Left ventricle myocardium inferior (tissue), 1 donor: Measurements from ENCODE around the gene ASB18. TPM values are rescaled to one million over a fixed set of nuclear protein-coding genes. Genes with fewer than 3 reads are reported as not detected.

ENCODE experiments used
- DNase-seq: peaks from one replicate; pipeline ENCODE4 v3.0.0-alpha.2; 2020
- H3K27ac ChIP-seq: fragments of 200-600 bp; replicated peaks from 2 replicates; pipeline ENCODE4 v1.8.0; 2021
- H3K27me3 ChIP-seq: fragments of 200-600 bp; 2 replicates; pipeline ENCODE4 v1.8.0; 2021; ENCODE audit warnings: low read depth
- H3K36me3 ChIP-seq: fragments of 200-600 bp; 2 replicates; pipeline ENCODE4 v1.8.0; 2021
- H3K4me1 ChIP-seq: fragments of 200-600 bp; 2 replicates; pipeline ENCODE4 v1.8.0; 2021
- H3K4me3 ChIP-seq: fragments of 200-600 bp; 2 replicates; pipeline ENCODE4 v1.8.0; 2021; ENCODE audit warnings: mild to moderate bottlenecking, moderate library complexity
- H3K9me3 ChIP-seq: fragments of 200-600 bp; replicated peaks from 2 replicates; pipeline ENCODE4 v1.8.0; 2021
- intact Hi-C: fragments of 100-400 bp; cut with micrococcal nuclease; formaldehyde crosslinking; loops from one replicate; pipeline ENCODE4 v1.11.0; 2022
- total RNA-seq: library from RNA; stranded (reverse); fragmentation: NEBNext Ultra II Directional; extraction: Animal tissue kit (Norgen Biotek cat#: 25700); gene quantifications from one replicate; pipeline ENCODE4 v1.2.1, GENCODE V29; 2021
- TF ChIP-seq, protein P1 (sequence below): fragments of 200-600 bp; IDR thresholded peaks from 2 replicates; pipeline ENCODE4 v1.8.0; 2021; ENCODE audit warnings: antibody characterized with exemption, mild to moderate bottlenecking, borderline replicate concordance
- donor health status: DM: no; HTN: yes; CAD: no; lungs with severe emphysema.

The ASB18 gene
- total RNA-seq, 1 donor from 2014 or later = 11.3 TPM

DNA sequence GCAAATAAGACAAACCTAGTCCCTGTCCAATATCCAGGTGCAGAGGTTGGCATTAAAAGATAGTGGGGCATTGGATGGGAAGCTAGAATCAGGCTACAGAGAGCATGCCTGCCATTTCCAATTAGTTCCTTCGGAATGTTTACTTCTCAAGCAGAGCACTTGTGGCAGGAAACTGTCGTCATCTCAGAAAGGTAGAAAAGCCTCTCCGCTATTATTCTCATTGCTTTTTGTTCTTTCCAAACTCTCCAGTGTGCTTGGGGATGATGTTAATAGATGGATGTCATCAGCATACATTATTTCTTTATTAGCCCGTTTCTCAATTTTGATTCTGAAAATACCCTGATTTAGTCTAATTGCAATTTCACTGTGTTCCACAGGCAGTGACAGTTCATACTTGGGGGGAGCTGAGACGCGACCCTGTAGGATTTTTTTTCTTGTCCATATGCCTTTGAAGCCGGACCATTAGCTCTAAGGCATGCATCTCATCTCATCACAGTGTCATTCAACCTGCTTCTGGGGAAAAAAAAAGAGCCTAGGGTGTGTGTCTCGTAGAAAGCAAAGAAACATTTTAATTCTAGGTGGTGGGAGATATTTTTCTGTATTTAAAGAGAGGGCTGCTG, 7.7 kb downstream of the ASB18 start:
- intact Hi-C loops = no loop called here
- DNase-seq = no peak
- H3K27me3 ChIP-seq = peaks cover 19% of the 10 kb centered on the region

DNA sequence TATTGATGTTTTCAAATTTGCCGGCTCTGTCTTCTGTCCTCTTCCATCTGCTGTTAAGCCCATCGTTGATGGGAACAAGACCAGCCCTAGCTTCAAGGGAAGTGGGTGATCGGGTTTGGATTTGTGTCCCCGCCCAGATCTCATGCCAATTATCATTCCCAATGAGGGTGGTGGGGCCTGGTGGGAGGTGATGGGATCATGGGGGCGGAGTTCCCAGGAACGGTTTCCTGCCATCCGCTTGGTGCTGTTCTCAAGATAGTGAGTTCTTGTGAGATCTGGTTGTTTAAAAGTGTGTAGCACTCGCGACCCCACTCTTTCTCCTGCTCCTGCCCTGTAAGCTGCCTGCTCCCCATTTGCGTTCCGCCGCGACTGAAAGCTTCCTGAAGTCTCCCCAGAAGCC, 9.5 kb downstream of the ASB18 start:
- TF ChIP-seq, protein P1, sequence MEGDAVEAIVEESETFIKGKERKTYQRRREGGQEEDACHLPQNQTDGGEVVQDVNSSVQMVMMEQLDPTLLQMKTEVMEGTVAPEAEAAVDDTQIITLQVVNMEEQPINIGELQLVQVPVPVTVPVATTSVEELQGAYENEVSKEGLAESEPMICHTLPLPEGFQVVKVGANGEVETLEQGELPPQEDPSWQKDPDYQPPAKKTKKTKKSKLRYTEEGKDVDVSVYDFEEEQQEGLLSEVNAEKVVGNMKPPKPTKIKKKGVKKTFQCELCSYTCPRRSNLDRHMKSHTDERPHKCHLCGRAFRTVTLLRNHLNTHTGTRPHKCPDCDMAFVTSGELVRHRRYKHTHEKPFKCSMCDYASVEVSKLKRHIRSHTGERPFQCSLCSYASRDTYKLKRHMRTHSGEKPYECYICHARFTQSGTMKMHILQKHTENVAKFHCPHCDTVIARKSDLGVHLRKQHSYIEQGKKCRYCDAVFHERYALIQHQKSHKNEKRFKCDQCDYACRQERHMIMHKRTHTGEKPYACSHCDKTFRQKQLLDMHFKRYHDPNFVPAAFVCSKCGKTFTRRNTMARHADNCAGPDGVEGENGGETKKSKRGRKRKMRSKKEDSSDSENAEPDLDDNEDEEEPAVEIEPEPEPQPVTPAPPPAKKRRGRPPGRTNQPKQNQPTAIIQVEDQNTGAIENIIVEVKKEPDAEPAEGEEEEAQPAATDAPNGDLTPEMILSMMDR = no peak
- no peak for DNase-seq
- intact Hi-C loops = no loop called here
- Histone ChIP-seq H3K27ac (no peak overlapping the region), H3K4me3 (no peak overlapping the region), H3K36me3 (no peaks in the 10 kb centered on the region), H3K27me3 (peaks cover 2% of the 10 kb centered on the region), H3K4me1 (peaks cover 37% of the 10 kb centered on the region), H3K9me3 (no peaks in the 10 kb centered on the region)

More for the DNA sequence above, 7.7 kb downstream of the ASB18 start:
- TF ChIP-seq, protein P1 = no peak
- Histone ChIP-seq H3K27ac (no peak overlapping the region), H3K4me1 (peaks cover 34% of the 10 kb centered on the region), H3K4me3 (no peak overlapping the region), H3K36me3 (no peaks in the 10 kb centered on the region), H3K9me3 (no peaks in the 10 kb centered on the region)

DNA sequence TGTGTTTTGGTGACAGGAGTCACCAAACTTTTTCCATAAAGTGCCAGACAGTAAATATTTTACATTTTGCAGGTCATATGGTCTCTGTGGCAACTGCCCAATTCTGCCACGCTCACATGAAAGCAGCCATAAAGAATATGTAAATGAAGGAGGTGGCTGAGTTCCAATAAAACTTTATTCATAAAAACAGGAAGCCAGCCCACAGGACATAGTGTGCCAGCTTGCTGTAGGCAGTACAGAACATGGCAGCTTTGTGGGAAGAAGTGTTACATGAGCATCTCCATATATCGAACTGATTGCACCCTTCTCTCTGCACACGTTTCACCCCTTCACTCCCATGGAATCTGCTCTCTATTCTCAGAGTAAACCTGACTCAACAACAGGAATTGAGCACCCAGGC, 10.2 kb downstream of the ASB18 start:
- DNase-seq = no peak
- no peak overlapping the region for H3K27ac ChIP-seq
- intact Hi-C loops = no loop called here
- H3K4me1 ChIP-seq = peaks cover 37% of the 10 kb centered on the region
- H3K36me3 ChIP-seq = no peaks in the 10 kb centered on the region
- no peaks in the 10 kb centered on the region for H3K27me3 ChIP-seq
- no peak overlapping the region for H3K4me3 ChIP-seq
- H3K9me3 ChIP-seq = no peaks in the 10 kb centered on the region
- TF ChIP-seq, protein P1 = no peak

DNA sequence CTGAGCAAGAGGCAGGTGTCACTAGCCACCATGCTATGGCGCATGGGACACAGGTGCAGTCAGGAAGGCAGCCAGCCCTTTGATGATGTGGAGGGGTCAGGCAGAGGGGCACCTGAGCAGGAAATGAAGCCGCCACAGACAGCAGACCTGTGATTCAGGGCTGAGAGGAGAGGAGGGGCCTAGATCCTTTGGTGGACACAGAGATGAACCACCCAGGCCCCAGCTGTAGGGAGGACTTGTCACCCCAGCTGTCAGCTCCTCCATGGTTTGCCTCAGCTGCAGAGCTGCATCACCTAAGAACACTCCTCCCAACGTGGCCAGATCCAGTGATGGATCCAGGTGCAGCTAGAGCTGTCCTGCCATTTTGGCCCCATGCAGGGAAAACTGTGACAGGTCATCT, 11.6 kb downstream of the ASB18 start:
- TF ChIP-seq, protein P1 = no peak
- peaks cover 44% of the 10 kb centered on the region for H3K4me1 ChIP-seq
- no peaks in the 10 kb centered on the region for H3K9me3 ChIP-seq
- H3K27me3 ChIP-seq = peaks cover 11% of the 10 kb centered on the region
- DNase-seq = no peak
- intact Hi-C loops = no loop called here
- peak overlapping the region; percentile 42 for H3K27ac ChIP-seq
- no peak overlapping the region for H3K4me3 ChIP-seq
- no peaks in the 10 kb centered on the region for H3K36me3 ChIP-seq

DNA sequence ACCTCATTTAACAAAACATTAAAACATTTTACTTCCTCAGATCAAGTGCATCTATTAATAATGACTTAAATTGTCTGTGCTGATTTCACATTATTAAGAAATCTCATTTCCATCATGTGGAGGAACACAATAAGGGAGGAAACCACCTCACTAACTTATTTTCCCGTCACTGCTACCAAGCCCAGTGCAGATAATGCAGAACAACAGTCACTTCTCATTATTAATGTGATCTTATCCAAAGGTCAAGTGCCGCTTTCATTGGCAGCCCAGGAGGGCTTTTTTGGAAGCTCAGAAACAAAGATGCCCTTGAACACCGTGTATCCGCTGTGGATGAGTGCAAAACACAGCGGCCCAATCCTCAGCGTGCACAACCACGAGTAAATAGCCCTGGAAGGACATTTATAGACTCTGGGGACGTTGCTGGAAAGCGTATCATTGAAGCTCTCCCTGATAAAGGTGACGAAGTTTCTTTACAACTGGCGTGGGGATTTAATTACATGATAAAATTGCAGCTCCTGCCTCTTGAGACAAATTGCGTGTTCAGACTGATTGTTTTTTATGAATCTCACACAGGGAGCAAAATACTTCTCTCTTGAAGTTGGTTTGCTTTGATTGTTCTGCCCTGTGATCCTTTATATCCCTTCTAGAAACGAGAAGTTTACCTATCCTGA, 13.2 kb downstream of the ASB18 start:
- Histone ChIP-seq H3K27ac (peak overlapping the region; percentile 85), H3K4me1 (peaks cover 54% of the 10 kb centered on the region), H3K4me3 (peak overlapping the region; percentile 10), H3K9me3 (no peaks in the 10 kb centered on the region), H3K36me3 (no peaks in the 10 kb centered on the region), H3K27me3 (peaks cover 11% of the 10 kb centered on the region)
- intact Hi-C loops = no loop called here
- no peak for DNase-seq
- TF ChIP-seq, protein P1 = no peak
